Caki2 (cell line): Measurements from ENCODE around the gene GCC1. TPM values are rescaled to one million over a fixed set of nuclear protein-coding genes. Genes with fewer than 3 reads are reported as not detected.
A peak's percentile ranks its signal among the peaks of the same experiment; 100 is the strongest.

ENCODE experiments used
- DNase-seq: peaks from one replicate; pipeline ENCODE4 v3.0.0-alpha.2; 2015; ENCODE audit warnings: low read depth
- in situ Hi-C: cut with HindIII; loops from 2 replicates; pipeline ENCODE4 v1.10.0; 2016; ENCODE audit warnings: low sequenced_read_pairs, low pct_unique_long_range_greater_than_20kb, mixed read lengths
- total RNA-seq: library from RNA; depleted of rRNA; stranded (reverse); fragments of >200 nt; shearing (Covaris generic); gene quantifications from 2 replicates; pipeline ENCODE4 v1.2.3, GENCODE V29; 2014; ENCODE audit warnings: low replicate concordance; rRNA removed

GCC1 gene, protein sequence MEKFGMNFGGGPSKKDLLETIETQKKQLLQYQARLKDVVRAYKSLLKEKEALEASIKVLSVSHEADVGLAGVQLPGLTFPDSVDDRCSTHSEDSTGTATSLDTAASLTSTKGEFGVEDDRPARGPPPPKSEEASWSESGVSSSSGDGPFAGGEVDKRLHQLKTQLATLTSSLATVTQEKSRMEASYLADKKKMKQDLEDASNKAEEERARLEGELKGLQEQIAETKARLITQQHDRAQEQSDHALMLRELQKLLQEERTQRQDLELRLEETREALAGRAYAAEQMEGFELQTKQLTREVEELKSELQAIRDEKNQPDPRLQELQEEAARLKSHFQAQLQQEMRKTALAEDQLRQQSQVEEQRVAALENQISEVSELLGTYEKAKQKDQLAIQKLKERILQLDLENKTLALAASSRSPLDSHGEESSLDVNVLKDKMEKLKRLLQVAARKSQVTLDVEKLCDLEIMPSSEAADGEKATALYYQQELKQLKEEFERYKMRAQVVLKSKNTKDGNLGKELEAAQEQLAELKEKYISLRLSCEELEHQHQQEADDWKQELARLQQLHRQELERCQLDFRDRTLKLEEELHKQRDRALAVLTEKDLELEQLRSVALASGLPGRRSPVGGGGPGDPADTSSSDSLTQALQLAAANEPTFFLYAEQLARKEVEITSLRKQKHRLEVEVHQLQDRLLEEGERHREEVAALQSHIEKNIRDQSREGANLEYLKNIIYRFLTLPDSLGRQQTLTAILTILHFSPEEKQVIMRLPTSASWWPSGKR
- total RNA-seq: 10.4 and 12.9 TPM in 2 replicates

GRCh38 chr7:127585044-127585953, at the start of gene GCC1:
Gene GCC1 (minus strand): TSS chr7:127585596. CDS start chr7:127585182, 414 bp downstream.
- DNase-seq: peak; percentile 78
- in situ Hi-C loops: no loop called here

- DNase-seq: no peak
- in situ Hi-C loops: no loop called here
Observed at GRCh38 chr7:127632276-127632910, 47.0 kb upstream of the GCC1 start.

DNA sequence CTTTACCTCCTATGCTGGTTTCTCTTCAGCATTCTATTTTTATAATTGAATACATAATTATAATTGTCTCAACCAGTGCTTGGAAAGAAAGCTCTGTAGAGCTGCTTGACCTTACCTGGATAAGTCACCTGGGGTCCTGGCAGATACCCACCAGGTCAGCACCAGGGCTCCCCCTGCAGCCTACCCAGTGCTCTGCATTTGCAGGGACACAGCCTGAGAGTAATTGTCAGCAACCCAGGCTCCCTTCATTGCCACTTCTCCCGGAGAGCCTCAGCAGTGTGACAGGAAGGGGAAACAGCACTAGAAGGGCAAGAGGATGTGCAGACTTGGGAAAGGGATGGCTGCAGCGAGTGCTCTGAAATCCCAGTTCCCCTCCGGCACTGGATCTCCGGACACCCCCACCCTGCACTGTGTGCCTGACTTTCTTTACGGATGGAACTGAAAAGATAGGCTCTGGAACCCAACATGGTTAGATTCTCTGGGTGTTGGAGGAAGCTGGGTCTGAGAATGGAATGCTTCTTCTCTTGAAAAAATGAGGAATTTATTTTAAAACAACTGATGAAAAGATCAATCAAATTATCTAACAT, 44.0 kb upstream of the GCC1 start:
- DNase-seq: no peak
- in situ Hi-C loops: no loop called here

DNA sequence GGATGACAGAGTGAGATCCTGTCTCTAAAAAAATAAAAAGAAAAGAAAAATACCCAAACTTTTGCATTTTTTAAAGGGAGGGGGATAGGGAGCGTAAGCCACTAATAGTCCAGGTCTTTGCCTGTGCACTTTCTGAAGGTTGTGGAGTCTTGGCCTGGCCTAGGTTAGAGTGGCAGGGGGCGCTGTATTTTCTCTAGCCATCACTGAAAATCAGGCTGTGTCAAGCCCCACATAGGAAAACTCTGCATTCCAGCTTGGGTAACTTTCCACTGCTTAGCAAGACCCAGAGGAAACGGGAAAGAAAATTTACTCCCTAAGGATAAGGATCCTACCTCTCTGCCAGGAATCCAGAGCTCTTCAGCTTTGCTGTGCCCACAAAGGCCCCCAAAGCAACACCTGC, 43.0 kb upstream of the GCC1 start:
- in situ Hi-C loops: no loop called here

DNA sequence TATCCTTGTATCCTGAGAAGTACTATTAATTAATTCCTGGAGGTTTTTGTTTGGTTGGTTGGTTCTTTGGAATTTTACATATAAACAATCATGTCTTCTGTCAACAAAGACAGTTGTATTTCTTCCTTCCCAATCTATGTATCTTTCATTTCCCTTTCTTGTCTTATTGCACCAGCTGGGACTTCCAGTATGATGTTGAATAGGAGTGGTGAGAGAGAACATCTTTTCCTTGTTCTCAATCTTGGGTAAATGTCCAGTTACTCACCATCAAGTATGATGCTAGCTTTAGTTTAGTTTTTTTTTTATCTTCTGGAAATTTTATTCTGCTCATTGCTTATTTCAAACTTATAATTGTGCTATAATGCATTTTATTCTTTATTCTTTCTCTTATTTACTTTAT, 39.9 kb upstream of the GCC1 start:
- in situ Hi-C loops: no loop called here
- no peak for DNase-seq

More for the DNA sequence above, 43.0 kb upstream of the GCC1 start:
- DNase-seq: no peak

DNA sequence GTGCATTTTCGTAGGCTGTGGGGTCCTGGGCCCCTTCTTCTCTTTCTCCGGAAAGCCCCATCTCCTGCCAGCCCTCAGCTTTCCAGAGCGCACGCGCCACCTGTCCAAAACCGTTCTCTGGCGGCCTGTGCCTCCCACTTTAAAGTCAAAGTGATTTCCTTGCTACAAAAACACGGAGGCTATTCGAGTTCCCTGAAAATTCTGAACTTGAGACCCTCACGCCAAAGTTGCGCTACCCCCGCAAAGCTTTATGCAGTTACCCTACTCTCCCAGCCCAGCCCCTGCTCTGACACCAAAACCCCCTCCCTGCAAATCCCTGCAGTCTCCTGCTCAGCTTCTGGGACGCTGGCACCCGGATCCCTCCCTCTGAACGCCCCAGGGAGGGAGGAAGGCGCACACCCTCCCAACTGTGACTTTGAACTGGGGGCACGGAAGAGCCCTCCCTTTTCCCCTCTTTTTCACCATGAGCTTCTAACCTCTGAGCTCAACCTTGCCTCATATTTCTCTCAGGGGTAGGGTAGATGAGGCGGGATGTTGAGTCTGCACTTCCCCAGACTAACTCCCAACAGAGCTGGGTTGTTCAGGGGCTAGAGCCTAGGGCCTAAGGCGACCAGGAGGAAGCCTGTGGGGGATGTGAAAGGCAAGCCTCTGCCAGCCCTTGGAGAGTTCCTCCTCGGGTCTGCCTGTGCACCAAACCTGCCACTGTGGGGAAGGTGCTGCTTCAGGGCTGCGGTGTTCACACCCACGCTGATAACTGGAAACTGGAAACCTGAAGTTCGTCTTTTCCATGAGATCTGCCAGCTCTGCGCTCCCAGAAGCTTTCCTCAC, 35.2 kb upstream of the GCC1 start:
- DNase-seq: no peak
- in situ Hi-C loops: no loop called here

GRCh38 chr7:127619681-127620405, 34.4 kb upstream of the GCC1 start:
- DNase-seq: no peak
- in situ Hi-C loops: no loop called here

GRCh38 chr7:127618775-127619174, 33.4 kb upstream of the GCC1 start:
- no peak for DNase-seq

DNA sequence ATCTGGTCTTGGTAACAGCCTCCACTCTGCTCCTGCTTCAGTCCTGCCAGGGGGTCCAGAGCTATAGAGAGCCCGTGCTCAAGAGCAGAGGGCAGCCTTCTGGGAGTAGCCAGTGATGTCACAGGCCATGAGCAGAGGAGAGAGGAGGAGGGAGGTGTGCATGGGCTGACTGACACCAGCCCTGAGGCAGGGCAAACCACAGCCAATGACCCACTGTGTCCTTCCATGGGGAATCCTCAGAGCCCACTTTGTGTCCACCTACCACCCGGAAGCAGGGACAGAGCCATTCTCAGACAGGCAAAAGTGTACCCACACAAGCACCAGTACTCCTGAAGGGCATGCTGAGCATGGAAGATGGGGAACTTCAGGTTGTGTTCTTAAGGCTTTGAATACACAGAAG, 32.6 kb upstream of the GCC1 start, which contains the start of gene PAX4:
TSS of gene PAX4 (minus strand) at position 101 of the 400 bp plus-strand sequence. CDS start 2,214 bp downstream, outside the sequence.
- in situ Hi-C loops: no loop called here

More at GRCh38 chr7:127618775-127619174, 33.4 kb upstream of the GCC1 start:
- in situ Hi-C loops: no loop called here

DNA sequence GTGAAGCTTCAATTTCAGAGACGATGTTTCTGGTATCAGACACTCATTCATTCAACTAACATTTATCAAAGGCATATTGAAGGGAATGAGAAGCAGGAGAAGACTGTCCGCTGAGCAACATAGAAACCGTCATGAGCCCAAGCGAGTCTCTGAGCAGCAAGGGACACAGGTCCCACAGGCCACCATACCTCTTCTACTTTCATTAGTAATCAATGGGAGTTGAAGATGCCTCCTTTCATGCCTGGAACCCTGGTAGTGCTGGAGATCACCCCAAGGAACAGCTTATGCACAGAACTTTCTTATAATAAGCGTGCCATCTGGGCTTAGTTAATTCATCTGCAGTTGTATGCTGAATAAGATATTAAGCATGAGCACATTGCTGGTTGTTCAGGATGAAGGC, 31.3 kb upstream of the GCC1 start:
- in situ Hi-C loops: no loop called here
- no peak for DNase-seq

More for the DNA sequence above, 32.6 kb upstream of the GCC1 start, which contains the start of gene PAX4:
- DNase-seq: no peak

- DNase-seq: no peak
- in situ Hi-C loops: no loop called here
Observed at GRCh38 chr7:127612263-127612662, 26.9 kb upstream of the GCC1 start.

GRCh38 chr7:127609297-127609696, 23.9 kb upstream of the GCC1 start:
- in situ Hi-C loops: no loop called here
- no peak for DNase-seq

DNA sequence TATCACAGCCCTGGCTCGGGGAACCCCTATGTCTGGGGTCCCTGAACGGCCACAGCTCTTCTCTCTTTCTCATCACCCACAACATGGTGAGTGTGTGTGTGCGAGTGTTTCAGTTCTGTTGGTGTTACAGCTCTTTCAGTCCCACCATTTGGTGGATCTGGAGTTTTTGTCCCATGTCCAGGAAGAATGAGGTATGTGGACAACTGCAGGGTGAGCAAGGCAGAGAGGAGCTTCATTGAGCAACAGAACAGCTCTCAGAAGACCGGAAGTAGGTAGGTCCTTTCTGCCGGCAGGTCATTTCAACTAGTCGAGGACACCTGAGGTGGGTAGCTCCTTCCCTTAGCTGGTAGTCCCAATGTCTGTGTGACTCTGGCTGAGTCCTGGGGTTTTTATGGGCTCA, 23.1 kb upstream of the GCC1 start:
- in situ Hi-C loops: no loop called here
- no peak for DNase-seq

- in situ Hi-C loops: no loop called here
- no peak for DNase-seq
Observed at GRCh38 chr7:127600885-127601284, 15.5 kb upstream of the GCC1 start.

- no peak for DNase-seq
- in situ Hi-C loops: no loop called here
Observed at GRCh38 chr7:127598318-127598717, 12.9 kb upstream of the GCC1 start.

DNA sequence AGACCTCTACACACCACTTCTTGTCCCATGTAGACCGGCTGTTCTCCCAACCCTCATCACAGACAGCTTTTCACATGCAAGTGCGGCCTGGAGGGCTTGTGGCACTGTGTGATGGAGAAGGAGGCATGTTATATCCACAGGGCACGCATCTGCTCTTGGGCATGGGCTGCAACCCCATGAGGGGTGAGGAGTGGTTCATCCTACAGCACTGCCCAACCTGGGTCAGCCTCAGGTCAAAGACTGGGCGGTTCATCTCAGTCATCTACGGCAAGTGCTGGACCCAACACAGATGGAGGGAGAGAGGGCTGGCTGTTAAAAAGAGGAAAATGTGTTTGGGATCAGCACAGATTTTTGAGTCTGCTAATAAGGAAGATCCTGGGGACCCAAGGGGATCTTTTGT, 10.3 kb upstream of the GCC1 start:
- in situ Hi-C loops: no loop called here
- no peak for DNase-seq
